T-helper 9 cell (primary cell): ENCODE measurements around the gene COL4A1.
A peak's percentile ranks its signal among the peaks of the same experiment; 100 is the strongest.

Experiments
- DNase-seq: peaks from one replicate; pipeline ENCODE4 v3.0.0-alpha.2; 2020

COL4A1 gene

DNA sequence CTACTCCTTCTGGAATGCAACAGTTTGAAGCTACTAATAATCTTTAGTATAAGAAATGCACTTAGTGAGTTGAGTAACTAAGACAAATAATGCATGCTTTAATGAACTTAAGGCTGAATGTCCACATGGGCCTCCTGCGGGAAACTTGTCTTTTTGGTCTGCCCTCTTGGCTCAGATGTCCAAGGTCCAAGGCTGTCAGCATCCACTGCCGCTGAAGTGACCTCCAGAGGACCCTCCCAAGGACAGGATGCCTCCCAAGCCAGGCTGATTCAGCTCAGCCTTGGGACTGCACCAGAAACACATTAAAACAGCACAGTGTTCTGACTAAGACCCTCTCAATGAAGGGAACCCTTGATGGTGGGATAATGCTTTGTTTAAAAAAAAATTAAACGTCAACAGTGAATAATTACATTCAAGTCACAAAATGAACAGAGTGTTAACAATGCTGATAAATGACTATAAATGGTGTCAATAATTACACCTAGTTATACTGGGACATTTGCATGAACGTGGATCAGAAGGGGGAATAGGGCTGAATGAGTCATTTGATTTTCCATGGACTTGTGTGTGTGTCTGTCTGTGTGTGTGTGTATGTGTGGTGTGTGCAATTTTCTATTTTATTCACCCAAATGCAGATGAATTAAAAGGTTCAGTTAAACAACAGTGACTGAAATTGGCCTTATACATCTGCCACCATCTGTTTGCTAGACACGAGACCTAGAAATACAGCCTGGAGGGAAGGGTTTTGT, 150.5 kb downstream of the COL4A1 start:
- no peak for DNase-seq

DNA sequence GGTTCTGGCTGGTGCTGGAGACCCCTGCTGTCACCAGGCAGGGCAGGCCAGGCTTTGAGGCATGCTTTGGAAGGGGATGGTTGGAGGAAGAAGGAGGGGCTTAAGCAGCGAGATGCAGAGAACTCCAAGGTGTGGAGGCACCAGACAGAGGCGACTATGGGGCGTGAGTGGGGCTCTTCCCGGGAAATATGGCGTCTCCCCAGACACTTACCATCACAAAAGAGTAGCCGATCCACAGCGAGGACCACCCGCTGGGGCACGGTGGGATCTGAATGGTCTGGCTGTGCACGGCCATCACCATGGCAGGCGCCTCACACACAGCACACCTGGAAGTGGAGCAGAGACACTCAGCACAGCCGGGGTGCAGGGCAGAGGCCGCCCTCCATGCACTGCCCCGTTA, 151.9 kb downstream of the COL4A1 start:
- DNase-seq, result no peak

DNA sequence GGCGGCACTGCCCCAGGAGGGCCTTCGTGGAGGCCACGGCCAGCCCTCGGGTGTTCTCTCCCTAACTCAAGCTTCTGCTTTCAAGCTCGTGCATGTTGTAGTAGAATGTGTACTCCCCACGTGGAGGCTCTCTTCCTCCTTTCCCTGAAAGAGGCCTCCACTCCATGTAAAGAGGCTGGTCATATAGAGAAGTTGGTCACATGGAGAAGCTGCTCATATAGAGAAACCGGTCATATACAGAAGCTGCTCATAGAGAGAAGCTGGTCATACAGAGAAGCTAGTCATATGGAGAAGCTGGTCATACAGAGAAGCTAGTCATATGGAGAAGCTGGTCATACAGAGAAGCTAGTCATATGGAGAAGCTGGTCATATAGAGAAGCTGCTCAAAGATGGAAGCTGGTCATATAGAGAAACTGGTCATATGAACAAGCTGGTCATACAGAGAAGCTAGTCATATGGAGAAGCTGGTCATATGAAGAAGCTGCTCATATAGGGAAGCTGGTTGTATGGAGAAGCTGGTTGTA, 152.5 kb downstream of the COL4A1 start:
- DNase-seq, result no peak

DNA sequence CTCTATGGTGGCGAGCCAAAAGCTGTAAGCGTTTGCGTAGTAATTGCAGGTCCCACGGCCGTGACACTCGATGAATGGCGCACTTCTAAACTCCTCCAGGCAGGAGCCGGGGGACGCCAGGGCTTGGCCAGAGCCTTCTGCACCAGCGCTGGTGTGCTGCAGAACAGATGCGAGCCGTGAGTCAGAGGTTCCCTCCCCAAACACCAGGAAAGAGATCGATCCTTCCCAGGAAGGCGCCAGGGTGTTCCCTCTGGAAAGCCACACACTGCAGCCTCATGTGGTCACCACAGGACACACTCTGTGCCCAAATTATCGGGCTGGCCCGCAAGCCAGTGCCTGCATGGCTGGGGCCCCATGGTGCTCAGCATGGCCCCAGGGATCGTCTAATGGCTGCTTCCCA, 154.6 kb downstream of the COL4A1 start:
- DNase-seq, result no peak

DNA sequence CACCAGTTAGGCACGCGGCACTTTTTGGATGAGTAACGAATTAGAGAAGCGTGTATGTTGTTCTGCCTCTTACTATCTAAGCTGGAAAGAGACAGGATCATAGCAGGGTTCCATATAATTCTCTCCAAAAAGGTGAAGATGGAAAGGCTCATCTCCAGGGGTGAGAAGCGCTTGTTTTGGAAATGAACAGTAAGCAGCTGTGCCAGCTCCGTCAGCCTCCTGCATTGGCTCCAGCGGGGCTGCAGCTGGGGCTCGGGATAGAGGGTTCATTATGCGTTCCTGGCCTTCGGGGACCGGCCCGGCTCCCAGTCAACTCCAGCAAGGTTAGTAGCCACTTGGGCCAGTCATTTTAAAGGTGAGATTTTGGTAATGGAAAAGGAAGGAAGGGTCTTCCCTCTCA, 155.5 kb downstream of the COL4A1 start:
- DNase-seq, result no peak

DNA sequence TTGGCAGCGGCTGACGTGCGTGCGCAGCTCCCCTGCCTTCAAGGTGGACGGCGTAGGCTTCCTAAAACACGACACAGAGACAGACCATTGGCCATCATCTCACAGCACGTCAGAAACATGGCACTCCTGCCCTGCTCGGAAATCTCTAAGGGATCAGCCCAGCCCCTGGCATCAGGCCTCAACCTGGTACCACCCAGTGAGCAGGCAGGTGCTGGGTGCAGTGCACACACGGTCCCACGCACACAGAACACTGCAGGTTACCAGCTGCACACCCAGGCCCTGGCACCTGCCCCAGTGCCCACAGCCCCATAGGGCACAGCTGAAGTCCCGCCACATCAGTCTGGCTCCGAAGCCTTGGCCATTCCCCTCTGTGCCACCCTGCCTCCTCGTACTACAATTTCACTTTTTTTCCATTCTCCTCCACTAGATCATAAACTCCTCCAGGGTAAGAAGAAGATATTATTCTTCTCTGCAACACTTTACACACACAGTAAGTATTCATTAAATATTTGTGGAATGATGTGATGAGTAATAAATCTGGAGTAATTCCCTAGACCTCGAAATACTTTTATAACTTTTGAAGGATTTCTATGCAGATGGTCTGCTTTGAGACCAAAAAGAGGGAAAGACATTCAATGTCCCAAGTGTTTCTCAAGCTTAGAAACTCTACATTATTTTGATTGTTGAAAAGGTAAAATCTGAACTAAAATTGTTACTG, 156.4 kb downstream of the COL4A1 start:
- no peak for DNase-seq

DNA sequence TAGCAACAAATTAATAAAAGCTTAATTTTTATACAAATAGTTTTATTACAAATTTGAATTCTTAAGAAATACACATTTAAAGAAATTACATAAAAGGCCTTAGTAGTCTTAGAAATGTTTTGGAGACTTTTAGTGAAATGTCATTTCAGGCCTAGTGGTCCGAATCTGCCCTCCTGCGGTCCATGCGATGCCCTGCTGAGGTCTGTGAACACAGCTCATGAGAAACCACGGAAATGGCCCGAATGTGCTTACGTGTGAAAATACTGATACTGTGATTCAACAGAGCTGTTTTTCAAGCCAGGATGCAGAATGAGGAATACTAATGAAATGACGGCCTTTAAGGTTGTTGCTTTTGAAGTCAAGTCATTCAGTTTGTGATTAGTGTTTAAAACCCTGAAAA, 157.9 kb downstream of the COL4A1 start:
- DNase-seq, result no peak

DNA sequence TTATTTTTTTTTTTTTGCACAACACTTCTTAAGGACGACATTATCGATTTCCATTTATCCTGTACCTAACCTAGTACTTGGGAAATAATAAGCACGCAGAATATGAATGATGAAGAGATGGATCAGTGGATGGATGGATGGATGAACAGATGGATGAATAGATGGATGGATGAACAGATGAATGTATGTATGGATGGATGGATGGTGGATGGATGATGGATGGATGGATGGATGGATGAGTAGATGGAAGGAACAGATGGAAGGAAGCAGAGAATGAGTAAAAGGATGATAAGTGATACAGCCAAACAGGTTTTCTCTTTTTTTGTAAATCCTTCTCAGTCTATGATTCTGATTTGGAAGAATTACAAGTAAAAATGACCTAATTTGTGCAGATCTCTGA, 166.9 kb downstream of the COL4A1 start:
- DNase-seq, result no peak

DNA sequence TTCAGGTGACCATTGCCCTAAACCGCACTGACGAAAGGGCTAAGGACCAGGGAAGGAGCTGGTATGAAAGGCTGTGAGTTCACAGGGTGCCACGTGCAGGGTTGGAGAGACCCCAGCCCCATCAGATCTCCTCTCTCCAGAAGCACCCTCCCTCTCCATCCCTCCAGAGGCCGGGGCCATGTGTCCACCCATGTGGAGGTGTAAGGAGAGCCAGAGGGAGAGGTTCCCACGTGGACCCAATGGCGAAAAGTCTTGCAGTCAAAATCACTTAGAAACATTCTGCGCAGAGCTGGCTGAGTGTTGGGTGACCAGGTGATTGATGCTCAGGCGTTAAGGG, 168.3 kb downstream of the COL4A1 start:
- DNase-seq, result no peak

DNA sequence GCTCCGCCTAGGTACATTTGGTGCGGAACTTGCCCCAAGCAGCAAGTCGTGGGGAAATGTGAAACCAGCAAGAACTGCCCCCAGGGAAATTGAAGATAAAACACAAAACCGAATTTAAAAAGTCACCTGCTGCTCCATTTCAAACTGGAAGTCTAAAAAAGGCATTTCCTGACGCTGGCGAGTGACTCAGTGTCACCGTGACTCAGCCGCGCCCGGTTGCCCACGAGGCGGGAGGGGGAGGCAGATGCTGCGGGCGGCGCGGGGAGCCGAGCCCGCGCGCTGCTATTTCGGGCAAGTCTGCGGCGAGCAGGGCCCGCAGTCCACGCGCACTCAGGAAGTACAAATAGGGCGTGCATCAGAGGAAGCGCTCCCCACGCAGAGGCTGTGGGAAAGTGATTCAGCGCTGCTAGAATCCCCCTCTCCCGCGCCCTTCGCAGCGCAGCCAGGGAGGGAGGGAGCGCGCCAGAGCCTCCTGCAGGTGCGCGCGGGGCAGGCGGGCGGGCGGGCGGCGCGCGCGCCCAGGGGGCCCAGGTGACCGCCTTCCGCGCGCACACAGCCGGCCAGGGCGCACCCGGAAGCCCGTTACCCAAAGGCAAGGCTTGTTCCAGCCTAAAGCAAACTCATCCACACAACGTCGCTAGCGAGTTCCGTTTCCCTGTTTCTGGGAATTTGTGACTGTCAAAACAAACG, 168.8 kb downstream of the COL4A1 start:
- DNase-seq, result peak; percentile 33

DNA sequence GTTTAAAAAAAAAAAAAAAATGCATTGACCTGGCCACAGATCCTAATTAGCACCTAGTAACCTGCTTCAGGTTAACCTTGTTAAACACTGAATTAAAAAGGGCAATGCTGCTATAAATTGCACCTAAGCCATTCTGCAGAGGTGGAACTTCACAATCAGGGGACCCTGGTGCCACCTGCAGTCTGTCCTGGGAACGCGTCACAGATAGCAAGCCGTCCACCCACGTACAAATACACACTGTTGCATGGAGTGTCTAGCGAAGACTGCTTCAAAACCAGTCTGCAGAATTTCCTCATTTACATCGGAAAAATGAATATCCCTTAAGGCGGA, 169.3 kb downstream of the COL4A1 start:
- no peak for DNase-seq

DNA sequence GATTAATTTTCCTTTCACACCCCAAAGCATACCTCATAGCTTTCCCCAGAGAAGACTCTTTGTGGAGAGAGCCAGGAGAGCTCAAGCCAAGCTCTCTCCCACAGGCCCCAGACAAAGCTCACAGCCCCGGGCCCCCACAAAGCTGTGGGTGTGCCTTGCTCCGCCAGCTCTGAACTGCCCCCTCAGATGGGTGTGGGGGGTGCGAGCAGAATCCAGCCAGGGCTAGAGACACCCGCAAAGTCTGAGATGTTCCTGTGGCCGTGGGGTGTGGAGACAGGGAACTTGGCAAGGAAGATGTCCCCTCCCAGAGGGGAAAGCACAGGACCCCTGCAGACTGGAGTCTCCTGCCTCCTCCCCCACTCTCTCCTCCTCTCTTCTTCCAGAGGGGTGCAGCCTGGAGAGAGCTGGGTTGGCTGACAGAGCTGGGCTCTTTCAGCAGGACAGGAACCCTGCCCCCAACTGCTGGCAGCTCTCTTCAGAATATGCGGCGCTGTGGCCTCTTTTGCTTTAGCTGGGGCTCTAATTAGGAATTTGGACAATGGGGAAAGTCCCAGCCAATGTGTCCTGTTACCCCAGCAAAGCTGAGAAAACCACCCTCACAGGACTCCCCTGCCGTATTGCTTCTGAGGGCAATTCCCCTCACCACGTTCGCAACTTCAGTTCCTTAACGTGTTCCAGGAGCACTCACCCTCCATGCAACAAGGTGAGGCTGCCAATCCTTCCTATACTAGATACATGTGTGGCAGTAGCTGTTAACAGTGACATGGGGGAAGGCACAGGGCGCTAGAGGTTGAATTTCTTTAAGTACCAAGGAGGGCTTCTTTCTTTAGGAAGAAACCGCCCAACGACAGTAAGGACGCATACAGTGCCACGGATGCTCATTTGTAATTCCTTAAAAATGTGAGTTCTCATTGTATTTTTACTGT, 170.0 kb downstream of the COL4A1 start:
- no peak for DNase-seq

DNA sequence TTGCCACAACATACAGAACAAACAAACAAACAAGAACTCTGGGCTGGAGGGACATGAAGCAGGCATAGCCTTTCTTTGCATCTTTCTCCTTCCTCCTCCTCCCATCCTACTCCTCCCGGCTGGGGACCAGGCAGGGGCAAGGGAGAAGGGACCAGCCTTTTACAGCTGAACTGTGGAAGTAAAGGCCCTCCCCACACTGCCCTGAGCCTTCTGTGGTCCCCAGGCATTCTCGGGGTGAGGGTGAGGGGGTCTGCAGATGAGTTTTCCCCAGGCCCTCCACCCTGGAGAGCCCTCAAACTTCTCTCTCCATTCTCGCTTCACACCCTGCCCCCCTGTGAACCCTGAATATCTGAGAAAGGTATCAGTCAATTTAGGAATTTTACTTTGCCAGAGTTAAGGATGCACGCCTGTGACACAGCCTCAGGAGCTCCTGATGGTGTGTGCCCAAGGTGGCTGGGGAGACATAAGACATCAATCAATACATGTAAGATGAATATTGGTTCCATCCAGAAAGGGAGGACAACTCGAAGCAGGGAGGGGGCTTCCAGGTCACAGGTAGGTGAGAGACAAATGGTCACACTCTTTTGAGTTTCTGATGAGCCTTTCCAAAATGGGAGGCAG, 170.9 kb downstream of the COL4A1 start:
- DNase-seq, result no peak

DNA sequence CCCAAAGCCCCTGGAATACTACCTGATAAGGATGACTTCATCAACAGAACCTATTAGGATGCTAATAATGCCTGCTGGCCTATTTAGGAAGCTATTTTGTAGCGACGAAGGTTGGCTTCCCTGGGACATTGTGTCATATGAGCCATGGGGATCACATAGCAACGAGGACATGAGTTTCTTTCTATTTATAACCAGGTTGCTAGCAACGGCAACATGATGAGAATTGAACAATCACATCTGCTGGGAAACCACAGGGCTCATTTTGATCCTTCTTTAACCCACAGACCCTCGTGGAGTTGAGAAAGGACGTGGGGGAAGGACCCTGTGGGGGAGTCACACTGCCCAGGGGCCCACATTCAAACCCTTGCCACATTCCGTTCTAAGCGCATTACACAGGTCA, 172.2 kb downstream of the COL4A1 start:
- no peak for DNase-seq

DNA sequence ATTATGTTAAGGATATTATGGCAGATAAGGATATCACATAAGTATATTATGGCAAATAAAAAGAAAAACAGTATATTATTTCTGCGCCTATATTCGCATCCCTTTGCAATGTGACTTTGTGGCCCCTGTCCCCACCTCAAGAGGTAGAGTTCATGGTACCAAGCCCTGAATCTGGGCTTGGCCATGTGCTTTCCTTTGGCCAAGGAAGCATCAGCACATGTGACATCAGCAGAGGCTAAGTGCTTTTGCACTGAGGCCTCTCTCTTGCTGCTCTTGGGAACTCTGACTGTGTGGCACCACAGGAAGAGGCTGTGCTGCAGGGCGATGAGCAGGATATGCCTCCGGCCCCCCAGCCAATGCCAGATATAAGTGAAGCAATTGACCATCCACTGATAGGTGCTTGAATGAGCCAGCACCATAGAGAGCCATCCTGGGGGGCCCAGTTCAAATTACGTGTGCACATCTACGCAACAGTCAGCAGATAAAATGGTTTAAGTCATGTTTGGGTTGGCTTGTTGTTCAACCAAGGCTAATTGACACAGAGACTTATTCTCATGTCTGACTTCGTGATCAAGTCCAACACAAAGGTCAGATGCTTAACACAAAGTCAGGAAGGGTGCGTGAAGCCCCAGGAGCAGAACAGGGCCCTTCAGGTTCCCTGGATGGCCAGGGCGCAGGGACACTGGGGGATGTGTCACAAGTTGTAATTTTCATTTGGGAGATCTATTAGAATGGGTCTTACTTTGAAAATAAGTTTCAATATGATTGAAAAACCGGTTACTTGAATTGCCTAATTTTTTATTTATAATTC, 173.3 kb downstream of the COL4A1 start:
- DNase-seq, result no peak

DNA sequence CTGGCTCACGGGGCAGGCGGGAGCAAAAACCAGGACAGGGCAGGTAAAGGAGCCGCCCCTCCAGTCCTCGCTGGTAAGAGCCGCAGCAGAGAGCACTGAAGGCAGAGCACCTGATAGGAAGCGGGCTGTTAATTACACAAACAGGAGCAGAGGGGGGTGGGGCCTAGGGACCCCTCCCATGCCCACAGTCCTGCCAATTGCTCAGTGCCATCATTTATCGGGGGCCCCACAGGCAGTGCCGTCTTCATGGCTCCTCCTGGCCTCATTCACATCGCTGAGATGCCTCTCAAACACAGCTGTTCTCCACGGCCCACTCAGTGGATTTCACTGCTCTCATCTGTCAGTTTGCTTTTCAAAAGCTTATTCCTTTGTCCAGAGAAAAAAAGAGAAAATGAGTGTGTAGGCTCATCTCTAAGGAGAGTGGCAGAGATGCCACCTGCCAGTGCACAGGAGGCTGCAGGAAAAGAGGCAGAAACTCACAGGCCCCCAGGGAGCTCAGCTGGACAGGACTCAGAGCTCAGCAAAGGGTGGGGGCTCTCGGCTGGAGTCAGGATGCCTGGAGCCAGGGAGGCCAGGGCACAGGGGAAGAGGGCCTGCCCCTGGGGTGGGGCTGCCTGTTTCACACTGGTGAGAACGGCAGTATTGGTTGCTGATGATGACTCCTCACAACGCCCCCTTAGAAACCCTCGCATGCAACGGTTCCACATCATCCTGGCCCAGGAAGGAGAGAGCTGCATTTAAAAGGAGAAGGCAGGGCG, 174.6 kb downstream of the COL4A1 start:
- DNase-seq, result no peak

DNA sequence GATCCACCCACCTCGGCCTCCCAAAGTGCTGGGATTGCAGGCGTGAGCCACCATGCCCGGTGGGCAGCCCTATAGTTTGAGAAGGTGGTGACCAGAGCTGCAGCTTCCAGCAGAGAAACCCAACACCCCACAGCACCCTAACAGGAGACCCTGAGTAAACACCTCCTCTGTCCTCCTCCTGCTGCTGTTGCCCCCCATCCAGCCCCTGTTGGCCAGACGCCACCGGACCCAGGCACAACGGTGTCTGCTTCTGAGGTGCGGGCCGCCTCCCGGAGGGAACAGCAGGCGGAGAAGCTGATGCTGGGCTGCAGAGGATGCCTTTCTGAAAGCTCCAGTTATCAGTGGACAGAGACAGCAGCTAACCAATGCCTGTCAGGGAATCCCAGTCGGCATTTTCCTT, 175.5 kb downstream of the COL4A1 start:
- DNase-seq, result no peak

DNA sequence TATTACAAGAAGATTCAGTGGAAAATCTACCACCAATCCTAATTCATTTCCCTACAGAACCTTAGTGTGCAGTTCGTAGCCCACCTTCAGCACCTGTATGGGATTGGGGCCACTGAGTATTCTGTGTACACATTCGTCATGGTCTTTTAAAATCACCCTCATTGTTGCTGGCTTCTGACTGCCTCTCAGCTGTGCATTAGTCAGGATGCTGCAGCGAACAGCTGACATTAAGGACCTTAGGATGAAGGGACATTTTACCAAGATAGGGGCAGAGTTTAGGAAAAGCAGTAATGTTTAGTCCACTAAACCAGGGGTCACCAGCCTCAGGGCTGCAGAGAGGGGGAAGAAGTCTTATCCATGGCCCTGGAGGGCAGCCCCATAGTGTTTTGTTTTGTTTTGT, 176.5 kb downstream of the COL4A1 start:
- DNase-seq, result no peak

DNA sequence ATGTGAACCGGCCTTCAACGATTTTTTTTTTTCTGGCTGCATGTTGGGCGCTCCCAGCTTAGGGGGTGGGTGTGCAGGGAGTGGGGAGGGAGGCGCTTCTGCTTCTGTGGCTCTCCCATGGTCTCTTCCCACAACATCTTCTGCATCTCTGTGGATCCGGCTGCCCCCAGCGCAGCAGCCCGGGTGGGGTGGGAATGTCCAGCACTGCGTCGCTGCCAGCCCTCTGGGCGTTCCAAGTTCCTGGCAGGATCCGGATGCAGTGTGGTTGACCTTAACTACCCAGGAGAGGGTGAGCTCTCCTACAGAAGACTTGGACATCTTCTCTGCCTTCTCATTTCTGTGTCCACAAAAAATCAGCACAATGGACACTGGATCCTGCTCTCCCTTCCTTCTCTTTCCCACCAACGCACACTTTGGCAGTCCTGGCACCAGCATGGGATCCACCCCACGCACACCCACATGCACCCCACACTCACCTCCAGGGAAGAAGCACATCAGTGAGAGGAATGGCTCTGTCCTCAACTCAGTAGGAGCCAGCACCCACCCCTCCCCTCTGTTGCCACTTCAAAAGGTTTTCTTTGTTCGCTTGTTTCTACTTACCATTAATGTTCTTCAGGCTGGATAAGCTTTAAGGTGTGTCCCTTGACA, 177.3 kb downstream of the COL4A1 start:
- no peak for DNase-seq

DNA sequence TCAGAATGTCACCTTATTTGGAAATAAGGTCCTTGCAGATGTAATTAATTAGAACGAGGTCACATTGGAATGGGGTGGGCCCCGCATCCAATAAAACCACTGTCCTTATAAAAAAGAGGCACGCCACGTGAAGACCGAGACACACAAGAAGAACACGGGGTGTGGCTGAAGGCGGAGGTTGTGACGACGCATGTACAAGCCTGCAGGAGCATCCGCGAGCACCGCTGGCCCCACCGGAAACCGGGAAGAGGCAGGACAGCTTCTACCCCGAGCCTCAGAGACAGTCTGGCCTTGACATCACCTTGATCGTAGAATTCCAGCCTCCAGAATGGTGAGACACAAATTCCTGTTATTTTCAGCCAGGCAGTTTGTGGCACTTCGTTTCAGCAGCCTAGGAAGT, 177.9 kb downstream of the COL4A1 start:
- no peak for DNase-seq
